HG02870 (cell line): ENCODE results near the gene PLBD2.

ENCODE experiments used
- ATAC-seq: cut with Tn5 transposase; IDR thresholded peaks from one replicate; pipeline ENCODE4 v1.9.1; 2021; ENCODE audit warnings: mild to moderate bottlenecking, moderate library complexity; ENCODE audit not compliant: unreplicated experiment

Gene PLBD2

GRCh38 chr12:113392988-113393579, 34.7 kb downstream of the PLBD2 start:
- ATAC-seq: no peak

- ATAC-seq: no peak
Measured at GRCh38 chr12:113393749-113394148, 35.4 kb downstream of the PLBD2 start.

- no peak for ATAC-seq
Measured at GRCh38 chr12:113395119-113395518, 36.7 kb downstream of the PLBD2 start.

GRCh38 chr12:113396200-113396599, 37.8 kb downstream of the PLBD2 start:
- ATAC-seq: no peak

GRCh38 chr12:113396828-113397496, 38.6 kb downstream of the PLBD2 start:
- no peak for ATAC-seq

GRCh38 chr12:113397497-113398197, 39.3 kb downstream of the PLBD2 start:
- ATAC-seq: no peak

GRCh38 chr12:113398346-113399290, 40.2 kb downstream of the PLBD2 start:
- no peak for ATAC-seq

- ATAC-seq: no peak
Measured at GRCh38 chr12:113399490-113399889, 41.1 kb downstream of the PLBD2 start.

GRCh38 chr12:113400362-113400761, 42.0 kb downstream of the PLBD2 start:
- no peak for ATAC-seq

GRCh38 chr12:113401066-113402000, 42.9 kb downstream of the PLBD2 start:
- no peak for ATAC-seq

GRCh38 chr12:113402586-113403260, 44.3 kb downstream of the PLBD2 start:
- no peak for ATAC-seq

GRCh38 chr12:113403435-113404415, 45.3 kb downstream of the PLBD2 start, which contains the start of gene SDS:
Gene SDS, minus strand, starts transcription at chr12:113403887. Its CDS starts 4,179 bp downstream, at chr12:113399708.
- ATAC-seq: no peak

- no peak for ATAC-seq
Measured at GRCh38 chr12:113405694-113406093, 47.3 kb downstream of the PLBD2 start.

GRCh38 chr12:113407931-113408600, 49.7 kb downstream of the PLBD2 start:
- ATAC-seq: no peak

- ATAC-seq: no peak
Measured at GRCh38 chr12:113408756-113409298, 50.4 kb downstream of the PLBD2 start.

GRCh38 chr12:113409462-113410124, 51.2 kb downstream of the PLBD2 start:
- no peak for ATAC-seq

GRCh38 chr12:113413488-113413939, 55.1 kb downstream of the PLBD2 start:
- no peak for ATAC-seq
